Right lung (tissue), 10 donors: ENCODE results near the gene PPRC1. TPM values are rescaled to one million over a fixed set of nuclear protein-coding genes. Genes with fewer than 3 reads are reported as not detected.

Source experiments
- DNase-seq, 2 donors: peaks; one replicate each; pipeline ENCODE4 v3.0.0-alpha.2; 2013
- long read RNA-seq, 8 donors: transcript quantifications; one replicate each; lab custom pipeline, GENCODE V29; 2026
- polyA plus RNA-seq, 5 donors: library from polyadenylated mRNA; unstranded; fragments of 120-200 nt; gene quantifications; one replicate each; pipeline versions ENCODE4 v1.2.1 to v1.2.3, GENCODE V29; 2013; ENCODE audit warnings: inconsistent platforms in 1 of 5, low replicate concordance in 1 of 5; ENCODE audit not compliant: insufficient read length in 5 of 5, insufficient read depth in 1 of 5

The PPRC1 gene
- polyA plus RNA-seq: 10 to 100 TPM; 33.7 to 48.3 (median 40.6) TPM
- long read RNA-seq, donor 1, full-length matches to known transcripts: 2 of 8 reads
- long read RNA-seq, donor 1, partial matches to known transcripts: 6 of 8 reads
- long read RNA-seq, donor 1, other reads (novel, unspliced or antisense): 0 of 8 reads
- long read RNA-seq, donor 2, partial matches to known transcripts: 0 of 2 reads
- long read RNA-seq, donor 2, other reads (novel, unspliced or antisense): 0 of 2 reads
- long read RNA-seq, donor 3, partial matches to known transcripts: 0 of 3 reads
- long read RNA-seq, donor 3, other reads (novel, unspliced or antisense): 0 of 3 reads
- long read RNA-seq, donor 4: 0 reads
- long read RNA-seq, donor 5, partial matches to known transcripts: 5 of 5 reads
- long read RNA-seq, donor 5, other reads (novel, unspliced or antisense): 0 of 5 reads
- long read RNA-seq, donor 6, partial matches to known transcripts: 6 of 9 reads
- long read RNA-seq, donor 6, other reads (novel, unspliced or antisense): 0 of 9 reads
- long read RNA-seq, donor 7, partial matches to known transcripts: 19 of 21 reads
- long read RNA-seq, donor 7, other reads (novel, unspliced or antisense): 0 of 21 reads
- long read RNA-seq, donor 8, partial matches to known transcripts: 0 of 1 reads
- long read RNA-seq, donor 8, other reads (novel, unspliced or antisense): 0 of 1 reads

DNA sequence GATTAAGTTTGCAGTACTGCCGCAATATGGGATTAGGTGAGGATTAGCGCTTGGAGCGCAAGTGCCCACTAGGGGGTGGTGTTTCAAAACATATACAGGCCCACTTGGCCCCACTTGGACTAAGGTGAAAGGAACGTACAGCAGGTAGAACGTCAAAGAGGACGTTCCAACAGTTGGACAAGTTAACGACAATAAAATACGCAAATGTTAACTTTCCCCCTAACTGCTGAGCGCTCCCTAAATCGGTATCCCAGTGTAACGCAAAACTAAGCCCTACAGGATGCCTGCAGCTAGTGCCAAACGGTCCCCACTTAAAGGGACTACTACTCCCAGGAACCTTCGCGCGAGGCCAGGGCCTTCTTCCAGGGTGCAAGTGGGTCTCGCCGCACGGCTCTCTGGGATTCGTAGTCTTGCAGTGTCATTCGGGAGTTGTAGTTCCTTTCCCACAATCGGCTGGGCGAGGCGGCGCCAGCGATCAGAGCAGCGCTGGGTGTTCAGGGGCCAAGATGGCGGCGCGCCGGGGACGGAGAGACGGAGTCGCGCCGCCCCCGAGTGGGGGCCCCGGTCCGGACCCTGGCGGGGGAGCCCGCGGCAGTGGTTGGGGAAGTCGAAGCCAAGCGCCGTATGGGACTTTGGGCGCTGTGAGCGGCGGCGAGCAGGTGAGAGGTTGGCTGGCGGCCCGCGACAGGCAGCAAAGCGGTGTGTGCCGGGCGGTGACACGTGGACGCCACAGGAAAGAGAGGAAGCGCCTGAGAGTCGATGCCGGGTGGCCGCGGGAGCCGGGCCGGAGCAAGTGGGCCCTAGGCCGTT lies at the start of gene PPRC1:
Gene PPRC1 (plus strand): TSS at position 478 of the 810 bp plus-strand sequence. CDS start 29 bp downstream, at position 507.
- peak; percentile 98 for DNase-seq

GRCh38 chr10:102083541-102083940 lies 49.3 kb upstream of the PPRC1 start:
- DNase-seq: no peak

DNA sequence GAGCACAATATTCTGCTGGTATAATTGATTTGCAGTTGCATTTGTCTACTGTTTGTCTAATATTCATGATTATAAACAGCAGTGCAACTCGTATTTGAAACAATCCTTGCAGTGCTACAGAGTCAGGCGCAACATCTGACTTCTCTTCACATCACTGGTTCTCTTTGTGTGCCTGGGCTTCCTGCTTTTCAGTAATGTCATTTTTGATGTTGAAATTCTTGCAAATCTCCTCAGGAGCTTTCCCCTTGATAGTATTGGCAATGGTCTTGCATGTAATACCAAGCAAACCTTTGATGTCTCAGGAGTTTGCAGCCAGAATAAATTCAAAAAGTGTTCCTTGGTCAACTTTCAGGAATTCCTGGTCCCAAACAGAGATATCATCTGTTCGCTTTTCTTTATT lies 47.5 kb upstream of the PPRC1 start:
- DNase-seq: no peak

DNA sequence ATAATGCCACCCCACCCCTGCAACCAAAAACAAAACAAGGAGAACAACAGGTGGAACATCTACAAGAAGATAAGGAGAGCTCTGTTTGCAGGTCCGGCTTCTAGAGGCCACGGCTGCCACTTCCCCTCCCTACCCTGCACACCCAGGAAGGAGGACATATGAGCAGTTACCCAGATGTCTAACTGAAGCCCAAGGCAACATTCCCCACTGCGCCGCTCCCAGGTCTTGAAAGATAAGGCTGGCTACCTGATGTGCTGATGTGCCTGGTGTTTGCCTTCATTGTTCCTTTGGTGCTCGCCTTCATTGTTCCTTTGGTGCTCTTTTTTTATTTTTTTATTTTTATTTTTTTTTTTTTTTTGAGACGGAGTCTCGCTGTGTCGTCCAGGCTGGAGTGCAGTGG lies 46.6 kb upstream of the PPRC1 start:
- DNase-seq: no peak

DNA sequence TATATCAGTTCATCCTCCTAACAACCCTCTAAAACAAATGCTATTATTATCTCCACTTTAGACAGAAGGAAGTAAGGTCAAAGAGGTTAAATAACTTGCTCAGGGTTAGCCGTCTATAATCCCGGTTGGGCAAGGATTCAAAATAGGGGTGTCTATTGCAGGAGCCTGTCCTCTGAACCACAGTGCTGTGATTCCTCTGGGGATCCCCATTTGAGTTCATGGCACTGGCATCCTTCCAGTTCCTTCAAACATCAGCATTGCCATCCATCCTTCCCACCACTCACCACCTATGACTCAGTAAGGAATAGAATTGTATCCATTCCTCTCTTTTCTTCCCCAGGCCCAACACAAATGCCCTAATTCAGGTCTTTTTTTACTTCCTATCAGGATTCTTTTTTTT lies 42.1 kb upstream of the PPRC1 start:
- no peak for DNase-seq

- no peak for DNase-seq
These were observed 36.4 kb upstream of the PPRC1 start for GRCh38 chr10:102096449-102096848.

DNA sequence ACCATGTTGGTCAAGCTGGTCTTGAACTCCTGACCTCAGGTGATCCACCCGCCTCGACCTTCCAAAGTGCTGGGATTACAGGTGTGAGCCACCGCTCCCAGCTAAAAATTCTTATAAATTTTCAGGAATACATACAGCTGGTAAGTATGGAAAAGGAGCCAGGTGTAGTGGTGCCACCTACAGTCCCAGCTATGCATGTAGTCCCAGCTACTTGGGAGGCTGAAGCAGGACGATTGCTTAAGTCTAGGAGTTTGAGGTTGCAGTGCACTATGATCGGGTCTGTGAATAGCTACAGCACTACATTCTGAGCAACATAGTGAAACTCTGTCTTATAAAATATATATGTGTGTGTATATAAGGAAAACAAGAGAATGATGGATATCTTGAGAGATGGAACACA lies 31.7 kb upstream of the PPRC1 start:
- DNase-seq: no peak

DNA sequence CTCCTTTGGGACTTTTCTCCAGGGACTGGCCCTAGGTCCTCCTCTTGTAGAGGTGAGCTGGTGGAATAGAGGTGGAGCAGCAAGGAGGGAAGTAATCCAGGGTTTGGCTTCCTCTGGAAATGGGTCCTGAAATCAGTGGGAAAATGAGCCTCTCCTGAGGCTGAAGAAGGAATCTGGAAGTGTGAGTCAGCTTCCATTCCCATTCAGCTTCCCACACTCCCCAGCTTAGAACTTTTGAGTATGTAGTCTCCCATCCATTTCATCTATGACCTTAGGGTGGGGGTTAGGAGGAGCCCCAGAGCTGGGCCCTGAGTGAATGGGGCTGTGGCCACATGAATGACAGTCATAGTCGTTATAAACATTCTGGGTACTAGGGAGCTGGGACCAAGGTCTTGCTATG lies 30.4 kb upstream of the PPRC1 start:
- no peak for DNase-seq

DNA sequence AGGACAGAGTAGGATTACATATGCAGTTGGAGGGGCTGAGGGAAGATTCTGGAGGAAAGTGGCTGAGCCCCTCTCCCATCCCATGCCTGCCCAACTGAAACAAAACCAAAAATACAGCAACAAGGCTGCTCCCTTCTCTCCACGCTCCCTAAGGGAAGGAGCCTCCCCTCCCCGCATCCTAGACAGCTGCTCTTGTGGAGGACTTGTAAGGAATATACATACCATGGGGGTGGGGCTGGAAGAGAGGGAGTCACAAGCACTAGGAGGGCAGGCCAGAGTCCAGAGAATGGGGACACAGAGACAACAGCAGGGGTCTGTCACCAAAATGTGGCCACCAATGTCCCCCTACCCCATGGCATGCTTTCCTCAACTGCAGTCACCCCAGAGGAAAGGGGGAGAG lies 25.8 kb upstream of the PPRC1 start:
- no peak for DNase-seq

DNA sequence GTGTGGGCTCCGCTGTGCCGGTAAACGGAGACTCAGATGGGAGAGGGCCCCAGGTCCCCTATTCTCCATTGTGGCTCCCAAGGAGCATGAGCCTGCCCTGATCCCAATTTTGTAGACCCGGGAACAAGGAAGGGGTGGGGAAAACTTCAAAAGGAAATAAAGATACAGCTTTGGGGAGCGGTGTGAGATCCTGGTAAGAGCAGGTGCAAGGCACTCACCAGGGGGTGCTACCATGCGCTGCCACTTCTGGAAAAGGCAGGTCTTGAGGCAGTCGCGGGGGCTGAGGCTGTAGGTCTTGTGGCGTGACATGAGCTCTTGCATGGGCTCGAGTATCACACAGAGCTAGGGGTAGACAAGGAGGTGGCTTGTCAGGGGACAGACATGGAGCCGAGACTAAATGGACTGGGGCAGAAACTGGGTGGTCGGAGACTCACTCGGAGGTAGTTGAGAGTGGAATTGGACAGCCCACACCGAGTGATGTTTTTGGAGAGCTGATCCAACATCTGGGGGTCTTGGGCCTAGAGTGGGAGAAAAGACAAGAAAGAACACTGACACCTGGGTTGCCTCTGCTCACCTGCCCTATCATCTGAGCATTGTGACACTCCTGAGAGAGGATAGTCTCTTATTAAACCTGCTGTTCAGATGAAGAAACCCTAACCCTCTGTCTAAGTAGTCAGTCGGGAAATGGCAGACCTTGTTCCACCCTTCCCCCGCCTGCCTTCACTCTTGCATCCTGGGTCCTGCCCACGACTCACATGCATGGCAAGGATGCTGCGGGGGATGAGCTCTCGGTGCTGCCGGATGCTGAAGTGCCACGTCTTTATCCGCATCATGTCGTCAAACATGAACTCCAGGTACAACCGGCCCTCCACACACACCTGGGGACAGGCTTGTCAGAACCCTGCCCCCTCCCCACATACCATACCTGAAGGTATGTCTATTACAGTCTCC lies 23.4 kb upstream of the PPRC1 start:
- DNase-seq: no peak

GRCh38 chr10:102111276-102111675 lies 21.6 kb upstream of the PPRC1 start:
- DNase-seq: no peak

DNA sequence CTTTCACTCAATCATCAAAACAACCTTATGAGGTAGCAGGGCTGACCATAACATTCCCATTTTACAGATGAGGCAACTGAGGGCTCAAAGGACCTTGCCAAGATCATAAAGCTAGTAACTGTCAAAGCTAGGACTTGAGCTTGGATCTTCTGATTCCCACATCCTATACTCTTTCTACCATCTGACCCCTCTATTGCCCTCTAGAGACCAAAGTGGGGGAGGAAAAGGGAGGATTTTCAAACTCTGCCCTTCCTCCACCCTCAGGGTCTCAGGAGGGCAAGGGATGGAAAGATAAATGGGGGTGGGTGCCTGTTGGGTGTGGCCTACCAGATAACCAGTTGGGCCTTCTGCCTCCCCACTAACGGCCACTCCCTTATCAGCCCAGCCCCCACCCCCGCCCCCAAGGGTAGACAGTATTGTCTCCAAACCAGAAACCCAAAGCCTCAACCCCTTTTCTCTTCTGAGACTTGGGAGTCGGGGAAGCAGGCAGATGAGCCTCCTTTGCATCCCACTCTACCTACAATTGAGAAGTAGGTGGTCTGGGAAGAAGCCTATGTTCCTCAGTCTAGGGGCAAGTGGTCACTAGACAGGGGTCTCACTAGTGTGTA lies 20.5 kb upstream of the PPRC1 start:
- no peak for DNase-seq

DNA sequence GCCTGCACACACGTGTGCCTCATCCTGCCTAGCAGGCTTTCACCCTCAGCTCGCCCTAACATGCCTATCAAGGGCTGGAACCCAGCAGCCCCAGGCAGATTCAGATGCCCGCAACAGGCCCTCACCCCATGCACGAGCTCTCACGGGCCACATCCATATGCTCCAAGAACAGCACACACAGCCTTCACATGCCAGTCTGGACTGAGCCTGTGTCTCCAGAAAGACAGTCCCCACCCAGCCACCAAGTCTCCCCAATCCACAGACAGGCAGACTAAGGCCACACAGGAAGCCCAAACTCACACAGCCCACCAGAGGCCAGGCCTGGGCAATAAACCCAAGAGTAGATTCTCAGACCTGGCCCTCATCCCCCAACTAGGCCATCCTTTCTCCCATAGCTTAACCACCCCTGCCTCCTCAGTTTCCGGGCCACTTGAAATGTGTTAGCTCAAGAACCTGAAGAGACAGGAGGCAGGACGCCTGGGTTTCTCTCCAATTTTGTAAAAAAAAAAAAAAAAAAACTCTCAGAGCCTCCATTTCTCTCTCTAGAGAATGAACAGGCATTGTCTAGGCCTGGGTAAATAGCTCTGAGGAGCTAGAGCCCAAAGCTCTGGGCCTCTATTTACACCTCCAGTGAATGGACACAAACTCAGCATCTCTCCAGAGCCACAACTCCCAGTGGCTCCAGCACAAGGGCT lies 19.4 kb upstream of the PPRC1 start:
- no peak for DNase-seq

DNA sequence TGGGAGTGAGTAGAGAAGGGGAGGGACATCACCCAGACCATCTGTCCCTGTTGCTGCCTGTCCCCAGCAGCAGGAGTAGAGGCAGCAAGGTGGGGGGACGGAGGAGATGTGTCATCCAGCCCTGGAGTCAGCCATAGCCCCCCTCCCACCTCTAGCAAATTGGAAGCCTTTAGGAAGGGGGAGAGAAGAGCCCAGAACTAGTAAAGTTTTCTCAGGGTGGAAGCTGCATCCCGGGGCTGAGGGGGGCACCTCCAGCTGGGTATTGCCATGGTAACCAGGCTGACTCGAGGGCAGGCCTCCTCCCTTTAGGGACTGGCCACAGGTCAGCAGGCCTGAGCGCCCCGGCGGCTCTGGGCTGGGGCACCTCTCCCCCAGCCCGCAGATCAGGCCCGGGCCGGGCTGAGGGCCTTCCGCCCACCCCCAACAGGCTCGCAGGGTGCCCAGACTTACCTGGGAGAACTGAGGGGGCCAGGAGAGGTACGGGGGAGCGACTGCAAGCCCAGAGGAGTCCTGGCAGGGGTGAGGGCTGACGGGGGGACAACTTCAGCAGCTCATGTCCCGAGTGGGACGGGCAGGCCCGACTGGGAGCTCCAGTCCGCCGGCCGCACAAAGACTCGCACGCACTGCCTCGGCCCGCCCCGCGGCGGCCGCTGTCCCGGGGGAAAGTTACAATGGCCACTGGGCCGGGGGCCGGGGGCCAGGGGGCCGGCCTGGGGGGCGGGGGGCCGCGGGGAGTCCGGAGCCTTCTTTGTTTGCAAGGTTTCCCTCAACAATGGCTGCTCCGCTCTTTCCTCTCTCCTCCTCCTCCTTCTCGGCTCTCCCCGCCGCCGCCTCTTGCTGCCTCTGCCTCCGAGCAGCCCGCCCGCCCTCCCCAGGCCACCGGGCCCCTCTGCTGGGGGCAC lies 18.6 kb upstream of the PPRC1 start:
- DNase-seq: no peak

DNA sequence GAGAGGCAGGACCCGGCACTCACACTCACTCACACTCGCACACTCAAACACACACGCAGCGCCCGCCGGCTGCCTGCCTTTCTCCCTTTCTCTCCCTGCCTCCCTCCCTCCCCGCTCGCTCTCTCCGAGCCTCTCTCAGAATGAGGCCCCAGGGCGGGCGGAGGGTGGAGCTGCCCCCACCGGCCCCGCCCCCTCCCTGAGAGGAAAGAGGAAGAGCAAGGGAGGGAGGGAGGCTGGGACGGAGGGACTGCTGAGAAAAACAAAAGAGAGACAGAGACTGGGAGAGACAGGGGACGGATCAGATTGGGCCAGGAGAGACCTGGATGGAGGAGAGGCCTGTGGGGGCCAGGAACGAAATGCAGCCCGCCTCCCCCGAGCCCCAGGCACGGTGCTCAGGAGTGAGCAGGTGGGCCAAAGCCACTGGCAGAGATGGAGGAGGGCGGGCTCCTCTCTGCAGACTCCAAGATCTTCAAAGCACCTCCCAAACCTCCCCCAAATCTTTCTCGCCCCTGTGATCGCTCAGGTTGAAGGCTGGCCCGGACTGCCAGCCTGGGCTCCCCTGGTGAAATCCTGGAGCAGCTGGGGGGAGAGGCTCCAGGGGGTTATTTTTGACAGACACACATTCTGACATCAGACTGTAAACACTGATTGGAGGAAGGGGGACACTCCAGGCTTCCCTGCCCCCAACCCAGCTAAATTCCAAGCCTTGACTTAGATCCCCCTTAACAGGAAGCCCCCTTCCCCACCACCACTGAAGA lies 17.8 kb upstream of the PPRC1 start:
- DNase-seq: peak; percentile 84 to 86

GRCh38 chr10:102115775-102116174 lies 17.1 kb upstream of the PPRC1 start:
- DNase-seq: no peak

GRCh38 chr10:102116656-102117055 lies 16.2 kb upstream of the PPRC1 start:
- no peak for DNase-seq
